Epithelial cell of esophagus (primary cell): ENCODE data around the gene CHP2.
"Not testable (repeated sequence)": the region's sequence is repeated elsewhere in the genome, so short reads cannot be mapped to it uniquely, and the experiment has no call there.

ENCODE experiments used
- DNase-seq: peaks from one replicate; pipeline ENCODE4 v3.0.0; 2010; ENCODE audit warnings: low read depth
- H3K4me3 ChIP-seq: 2 replicates; pipeline ENCODE4 v1.5.1; 2011; ENCODE audit warnings: mild to moderate bottlenecking, low read length, control low read depth
- TF ChIP-seq, protein P1 (sequence below): IDR thresholded peaks from 2 replicates; pipeline ENCODE4 v1.5.1; 2011; ENCODE audit warnings: low read depth, mild to moderate bottlenecking, low read length, control low read depth, inconsistent platforms; ENCODE audit not compliant: insufficient read depth; ENCODE audit errors: missing control alignments

Gene CHP2

DNA sequence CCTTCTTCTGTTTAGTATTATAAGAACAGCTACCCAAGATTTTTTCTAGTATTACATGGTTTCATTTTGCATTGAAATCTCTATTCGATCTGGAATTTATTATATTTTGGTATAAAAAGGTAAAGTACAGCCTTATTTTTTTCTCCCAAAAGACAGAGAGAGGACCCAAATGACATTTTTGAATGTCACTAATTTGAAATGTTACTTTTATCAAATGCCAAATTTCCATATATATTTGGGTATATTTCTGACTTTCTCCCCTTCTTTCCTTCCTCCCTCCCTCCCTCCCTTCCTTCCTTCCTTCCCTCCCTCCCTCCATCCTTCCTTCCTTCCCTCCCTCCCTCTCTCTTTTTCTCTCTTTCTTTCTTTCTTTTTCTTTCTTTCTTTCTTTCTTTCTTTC is 6.2 kb upstream of the CHP2 start:
- TF ChIP-seq, protein P1, sequence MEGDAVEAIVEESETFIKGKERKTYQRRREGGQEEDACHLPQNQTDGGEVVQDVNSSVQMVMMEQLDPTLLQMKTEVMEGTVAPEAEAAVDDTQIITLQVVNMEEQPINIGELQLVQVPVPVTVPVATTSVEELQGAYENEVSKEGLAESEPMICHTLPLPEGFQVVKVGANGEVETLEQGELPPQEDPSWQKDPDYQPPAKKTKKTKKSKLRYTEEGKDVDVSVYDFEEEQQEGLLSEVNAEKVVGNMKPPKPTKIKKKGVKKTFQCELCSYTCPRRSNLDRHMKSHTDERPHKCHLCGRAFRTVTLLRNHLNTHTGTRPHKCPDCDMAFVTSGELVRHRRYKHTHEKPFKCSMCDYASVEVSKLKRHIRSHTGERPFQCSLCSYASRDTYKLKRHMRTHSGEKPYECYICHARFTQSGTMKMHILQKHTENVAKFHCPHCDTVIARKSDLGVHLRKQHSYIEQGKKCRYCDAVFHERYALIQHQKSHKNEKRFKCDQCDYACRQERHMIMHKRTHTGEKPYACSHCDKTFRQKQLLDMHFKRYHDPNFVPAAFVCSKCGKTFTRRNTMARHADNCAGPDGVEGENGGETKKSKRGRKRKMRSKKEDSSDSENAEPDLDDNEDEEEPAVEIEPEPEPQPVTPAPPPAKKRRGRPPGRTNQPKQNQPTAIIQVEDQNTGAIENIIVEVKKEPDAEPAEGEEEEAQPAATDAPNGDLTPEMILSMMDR, result no peak

GRCh38 chr16:23751053-23751452 is 3.8 kb upstream of the CHP2 start:
- not testable (repeated sequence) for H3K4me3 ChIP-seq, DNase-seq

More for the DNA sequence above, 6.2 kb upstream of the CHP2 start:
- H3K4me3 ChIP-seq, result no peak overlapping the region
- no peak for DNase-seq

DNA sequence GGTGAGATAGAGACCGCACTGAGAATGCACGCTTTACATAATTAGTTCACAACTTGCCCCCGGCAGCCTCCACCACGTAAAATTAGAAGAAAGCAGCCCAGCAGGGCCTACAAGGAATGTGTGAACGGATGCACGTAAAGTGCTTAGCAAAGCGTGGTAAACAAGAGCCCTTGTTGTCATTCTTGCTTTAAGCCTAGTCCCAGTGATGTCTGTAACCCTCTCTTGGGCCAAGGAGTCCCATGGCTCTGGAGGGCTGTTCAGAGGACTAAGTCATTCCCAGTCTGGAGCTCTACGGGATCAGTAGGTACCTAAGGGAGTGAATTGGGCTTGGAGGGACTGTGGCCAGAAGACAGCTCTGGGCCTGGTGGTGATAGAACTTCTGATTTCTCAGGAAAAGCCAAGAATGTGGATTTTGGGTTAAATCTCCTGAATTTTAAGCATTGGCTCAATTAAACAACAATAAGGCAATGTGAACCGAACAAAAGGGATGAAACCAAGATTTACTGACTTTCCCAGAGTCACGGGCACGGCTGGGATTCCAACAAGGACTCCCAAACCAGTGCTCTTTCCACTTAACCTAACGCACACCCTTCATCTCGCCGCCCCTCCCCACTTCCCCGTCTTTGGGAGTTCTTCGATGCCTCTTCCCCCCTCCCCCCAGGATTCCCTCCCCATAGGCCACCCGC is 775 bp upstream of the CHP2 start:
- H3K4me3 ChIP-seq, result peak overlapping the region; percentile 41
- TF ChIP-seq, protein P1, result no peak
- DNase-seq, result no peak

DNA sequence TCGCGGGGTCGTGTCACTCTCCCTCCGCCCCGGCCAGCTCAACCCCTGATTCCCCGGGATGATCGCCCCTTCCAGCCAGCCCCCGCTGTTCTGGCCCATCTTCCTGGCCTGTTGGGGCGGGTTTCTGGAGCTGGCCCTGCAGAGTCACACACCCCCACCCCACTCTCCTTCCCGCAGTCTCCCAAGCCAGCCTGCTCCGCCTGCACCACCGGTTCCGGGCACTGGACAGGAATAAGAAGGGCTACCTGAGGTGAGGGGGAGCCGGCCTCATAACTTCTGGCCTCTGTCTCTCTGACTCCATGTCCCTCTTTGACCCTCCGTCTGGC is 621 bp downstream of the CHP2 start:
- peak overlapping the region; percentile 41 for H3K4me3 ChIP-seq
- TF ChIP-seq, protein P1, result no peak

GRCh38 chr16:23757116-23757515 is 2.3 kb downstream of the CHP2 start:
- no peak for DNase-seq
- H3K4me3 ChIP-seq, result no peak overlapping the region
- TF ChIP-seq, protein P1, result no peak

More for the DNA sequence above, 621 bp downstream of the CHP2 start:
- DNase-seq, result no peak

- TF ChIP-seq, protein P1, result no peak
- no peak overlapping the region for H3K4me3 ChIP-seq
- no peak for DNase-seq
These were observed 3.3 kb downstream of the CHP2 start for GRCh38 chr16:23757937-23758619.

DNA sequence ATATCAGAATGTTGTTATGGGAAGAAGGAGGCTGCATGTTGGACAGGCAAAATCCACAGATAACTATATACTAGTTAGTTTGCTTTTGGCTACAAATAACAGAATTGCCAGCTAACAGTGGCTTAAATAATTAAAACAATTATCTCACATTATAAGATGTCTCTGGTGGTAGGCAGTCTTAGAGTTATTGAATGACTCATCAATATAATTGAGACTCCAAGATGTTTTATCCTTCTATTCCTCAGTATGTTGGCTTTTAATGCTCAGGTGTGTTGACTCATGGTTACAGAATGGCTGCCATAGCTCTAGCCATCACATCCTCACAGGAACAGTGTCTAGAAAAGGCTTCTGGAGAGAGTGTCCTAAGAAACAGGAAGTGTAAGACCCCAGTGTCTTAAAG is 11.1 kb downstream of the CHP2 start:
- H3K4me3 ChIP-seq, result no peak overlapping the region
- no peak for DNase-seq
- TF ChIP-seq, protein P1, result no peak
